HCT116 (cell line): ENCODE data around the gene FAM43A. TPM values are rescaled to one million over a fixed set of nuclear protein-coding genes. Genes with fewer than 3 reads are reported as not detected.

Experiments used
- ATAC-seq: fragments of 200-7000 bp; cut with Tn5 transposase; 2 replicates; pipeline ENCODE4 v1.9.1; 2020; ENCODE audit warnings: mild to moderate bottlenecking, moderate library complexity
- BruUV-seq: library from RNA; stranded (reverse); fragments of 400-500 nt; replicated peaks from 2 replicates; lab custom pipeline; 2021; lab: Mats Ljungman, UMichigan
- CTCF ChIA-PET: fragments of 300-600 bp; sonication (Branson Sonifier 250); formaldehyde crosslinking; loops from one replicate; lab custom pipeline; 2021; ENCODE audit warnings: antibody characterized with exemption; lab: Charles Lee
- POLR2A ChIA-PET: fragments of 300-600, 350-600 bp; sonication (Branson Sonifier 250); formaldehyde crosslinking; loops from one replicate; lab custom pipeline; 2021; ENCODE audit warnings: antibody characterized with exemption; lab: Charles Lee
- RAD21 ChIA-PET, 2 experiments: fragments of 300-600 bp; sonication (Branson Sonifier 250); formaldehyde crosslinking; loops; one replicate each; lab custom pipeline; 2023; ENCODE audit warnings: low total read pairs in 2 of 2; ENCODE audit not compliant: uncharacterized antibody in 2 of 2, unreplicated experiment in 2 of 2, low non-redundant PET in 1 of 2; lab: Charles Lee
- DNase-seq: peaks from one replicate; pipeline ENCODE4 v3.0.0-alpha.2; 2010; ENCODE audit warnings: low read depth, low spot score
- H2AFZ ChIP-seq: fragments of 200-600 bp; shearing (Covaris generic), sonication (generic); 2 replicates; pipeline ENCODE4 v1.6.1; 2017; ENCODE audit warnings: low read depth, mixed run types, mixed read lengths, antibody characterized with exemption, low read length; ENCODE audit not compliant: poor library complexity, severe bottlenecking
- H3K27ac ChIP-seq: 2 replicates; pipeline ENCODE4 v1.5.1; 2012; ENCODE audit warnings: low read depth, low read length
- H3K27me3 ChIP-seq: fragments of 200-600 bp; sonication (generic); 2 replicates; pipeline ENCODE4 v1.6.1; 2016; ENCODE audit warnings: mixed run types, low read length, mixed read lengths; ENCODE audit not compliant: insufficient read depth
- H3K36me3 ChIP-seq, 2 experiments: fragments of 200-500 bp in 1 of 2; fragments of 200-600 bp in 1 of 2; sonication (Bioruptor generic) in 1 of 2; sonication (generic) in 1 of 2; 2 replicates each; pipeline versions ENCODE4 v1.5.1 to v1.6.1; 2014 to 2016; ENCODE audit warnings: low read length in 2 of 2, inconsistent platforms in 1 of 2, mixed read lengths in 1 of 2, mixed run types in 1 of 2; ENCODE audit not compliant: insufficient read depth in 2 of 2, control insufficient read depth in 1 of 2
- H3K4me1 ChIP-seq, 2 experiments: fragments of 200-600 bp in 1 of 2; sonication (generic) in 1 of 2; 2 replicates each; pipeline versions ENCODE4 v1.5.1 to v1.6.1; 2012 to 2017; ENCODE audit warnings: low read length in 2 of 2, inconsistent platforms in 1 of 2, mild to moderate bottlenecking in 1 of 2, mixed read lengths in 1 of 2, mixed run types in 1 of 2, moderate library complexity in 1 of 2; ENCODE audit not compliant: insufficient read depth in 2 of 2, control insufficient read depth in 1 of 2
- H3K4me2 ChIP-seq: fragments of 200-600 bp; sonication (generic); 2 replicates; pipeline ENCODE4 v1.6.1; 2017; ENCODE audit warnings: mixed run types, low read length, mixed read lengths
- H3K4me3 ChIP-seq, 2 experiments: fragments of 200-600 bp in 1 of 2; sonication (generic) in 1 of 2; replicated peaks in 1 of 2; 2 replicates each; pipeline ENCODE4 v1.5.1; 2011 to 2016; ENCODE audit warnings: low read length in 2 of 2, control low read depth in 1 of 2, low read depth in 1 of 2, mild to moderate bottlenecking in 1 of 2, mixed read lengths in 1 of 2, mixed run types in 1 of 2
- H3K79me2 ChIP-seq: fragments of 200-600 bp; sonication (generic); 2 replicates; pipeline ENCODE4 v1.6.1; 2017; ENCODE audit warnings: mild to moderate bottlenecking, mixed run types, low read length, moderate library complexity, mixed read lengths; ENCODE audit not compliant: insufficient read depth
- H3K9ac ChIP-seq: fragments of 200-600 bp; sonication (generic); 2 replicates; pipeline ENCODE4 v1.6.1; 2016; ENCODE audit warnings: low read length, mixed read lengths
- H3K9me2 ChIP-seq: fragments of 200-600 bp; sonication (generic), shearing (Covaris generic); 2 replicates; pipeline ENCODE4 v1.6.1; 2017; ENCODE audit warnings: mixed run types, mild to moderate bottlenecking, moderate library complexity; ENCODE audit not compliant: insufficient read depth
- H3K9me3 ChIP-seq, 2 experiments: fragments of 200-500 bp in 1 of 2; fragments of 200-600 bp in 1 of 2; sonication (Bioruptor generic) in 1 of 2; sonication (generic) in 1 of 2; 2 replicates each; pipeline ENCODE4 v1.6.1; 2014 to 2017; ENCODE audit warnings: low read length in 2 of 2, mixed read lengths in 2 of 2, inconsistent platforms in 1 of 2, low read depth in 1 of 2, mild to moderate bottlenecking in 1 of 2, mixed run types in 1 of 2, moderate library complexity in 1 of 2; ENCODE audit not compliant: control insufficient read depth in 1 of 2, insufficient read depth in 1 of 2
- H4K20me1 ChIP-seq: fragments of 200-600 bp; sonication (generic), shearing (Covaris generic); 2 replicates; pipeline ENCODE4 v1.6.1; 2017; ENCODE audit warnings: mixed run types, mild to moderate bottlenecking, moderate library complexity; ENCODE audit not compliant: insufficient read depth
- ELF1 ChIP-seq: IDR thresholded peaks from 2 replicates; pipeline ENCODE4 v1.6.1; 2012; ENCODE audit warnings: low read depth, borderline replicate concordance
- EZH2 ChIP-seq: fragments of 200-600 bp; sonication (generic); IDR thresholded peaks from 2 replicates; pipeline ENCODE4 v1.6.1; 2017; ENCODE audit warnings: antibody characterized with exemption, mixed run types
- EZH2phosphoT487 ChIP-seq: fragments of 200-600 bp; IDR thresholded peaks from 2 replicates; pipeline ENCODE4 v1.6.1; 2018; ENCODE audit warnings: antibody characterized with exemption, borderline replicate concordance
- POLR2A ChIP-seq: IDR thresholded peaks from 2 replicates; pipeline ENCODE4 v1.7.0; 2011; ENCODE audit warnings: borderline replicate concordance; ENCODE audit not compliant: insufficient read depth, insufficient read length; ENCODE audit errors: extremely low read depth
- RAD21 ChIP-seq: IDR thresholded peaks from 2 replicates; pipeline ENCODE4 v1.6.1; 2012; ENCODE audit warnings: low read depth, mild to moderate bottlenecking
- TCF7L2 ChIP-seq: IDR thresholded peaks from 2 replicates; pipeline ENCODE4 v1.7.0; 2011; ENCODE audit warnings: borderline replicate concordance, inconsistent platforms; ENCODE audit not compliant: insufficient read depth, insufficient read length; ENCODE audit errors: extremely low read depth
- ZFX ChIP-seq: fragments of 450-650 bp; IDR thresholded peaks from 2 replicates; pipeline ENCODE4 v1.6.1; 2017
- ZNF274 ChIP-seq: fragments of 200-500 bp; sonication (Bioruptor generic); IDR thresholded peaks from 2 replicates; pipeline ENCODE4 v1.6.1; 2014; ENCODE audit warnings: mild to moderate bottlenecking, low read depth, low read length, inconsistent platforms
- intact Hi-C: fragments of 100-400 bp; cut with micrococcal nuclease; formaldehyde crosslinking; loops from 2 replicates; pipeline ENCODE4 v1.10.0; 2022
- total RNA-seq: library from RNA; stranded (reverse); gene quantifications from one replicate; pipeline ENCODE4 v1.2.1, GENCODE V29; 2021; ENCODE audit not compliant: unreplicated experiment
- TF ChIP-seq, protein P1 (sequence below), 3 experiments: fragments of 200-600 bp in 1 of 3; sonication (generic) in 1 of 3; IDR thresholded peaks in 2 of 3; conservative IDR thresholded peaks in 1 of 3; 2 replicates each; pipeline ENCODE4 v1.5.1; 2012 to 2017; ENCODE audit warnings: low read depth in 2 of 3, low read length in 2 of 3, antibody characterized with exemption in 1 of 3, borderline replicate concordance in 1 of 3, control low read depth in 1 of 3, mild to moderate bottlenecking in 1 of 3, mixed read lengths in 1 of 3, mixed run types in 1 of 3, moderate library complexity in 1 of 3; ENCODE audit not compliant: insufficient read depth in 1 of 3
- TF ChIP-seq, protein P2 (sequence below): IDR thresholded peaks from 2 replicates; pipeline ENCODE4 v1.6.1; 2012
- TF ChIP-seq, protein P3 (sequence below): IDR thresholded peaks from 2 replicates; pipeline ENCODE4 v1.6.1; 2012; ENCODE audit warnings: low read depth
- TF ChIP-seq, protein P4 (sequence below): IDR thresholded peaks from 2 replicates; pipeline ENCODE4 v1.6.1; 2012

The FAM43A gene
- total RNA-seq, 1 experiment from 2014 or later: 6.8 TPM

DNA sequence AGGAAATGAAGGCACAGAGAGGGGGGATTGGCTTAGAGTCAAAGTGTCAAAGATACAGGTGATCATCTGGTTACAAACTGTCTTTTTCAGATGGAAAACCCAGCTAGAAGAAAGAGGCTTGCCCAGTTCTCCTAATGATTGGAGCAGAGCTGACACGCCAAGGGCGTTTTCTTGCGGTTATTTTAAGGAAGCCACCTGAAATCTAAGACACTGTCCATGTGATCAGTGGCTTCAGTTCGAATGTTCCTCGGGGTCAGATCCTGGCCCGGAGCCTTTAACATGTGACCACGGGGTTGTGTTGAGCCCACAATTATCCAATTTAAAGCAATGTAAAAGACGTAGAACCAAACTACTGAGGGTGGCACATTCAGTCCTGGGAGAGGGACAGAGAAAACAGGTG, 19.5 kb downstream of the FAM43A start:
- Histone ChIP-seq H4K20me1 (no peaks in the 10 kb centered on the region), H3K4me3 (no peak overlapping the region), H3K9ac (no peak overlapping the region), H3K4me2 (no peak overlapping the region), H3K9me2 (no peaks in the 10 kb centered on the region), H3K36me3 (no peaks in the 10 kb centered on the region), H3K4me1 (no peaks in the 10 kb centered on the region), H3K79me2 (no peaks in the 10 kb centered on the region), H2AFZ (no peak overlapping the region), H3K27me3 (no peaks in the 10 kb centered on the region), H3K9me3 (no peaks in the 10 kb centered on the region; a peak in 1 of 4 replicates), H3K27ac (no peak overlapping the region)
- DNase-seq: no peak
- POLR2A ChIA-PET: no interaction called here
- no TSS peak for BruUV-seq
- no peak for ATAC-seq
- intact Hi-C loops: no loop called here
- CTCF ChIA-PET: no interaction called here
- RAD21 ChIA-PET: no interaction called here
- TF ChIP-seq ELF1 (no peak), ZFX (no peak), POLR2A (no peak)

DNA sequence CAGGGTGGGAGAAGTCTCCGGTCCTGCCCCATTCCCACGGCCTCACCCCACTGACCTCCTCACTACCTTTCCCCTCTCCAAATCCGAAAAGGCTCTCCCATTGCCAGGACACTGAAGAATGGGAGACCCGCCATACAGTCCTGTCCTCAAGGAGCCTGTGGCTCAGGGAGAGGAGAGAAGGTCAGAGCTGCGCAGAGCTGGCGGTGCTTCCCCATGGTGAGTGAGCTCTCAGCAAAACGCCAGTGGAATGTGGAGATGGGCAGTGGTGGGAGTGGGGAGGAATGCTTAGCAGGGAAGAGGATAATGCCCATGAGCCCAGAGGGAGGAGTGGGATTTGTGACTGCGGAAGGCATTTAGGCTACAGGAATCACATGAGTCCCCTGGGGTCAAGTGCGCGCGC, 20.1 kb downstream of the FAM43A start:
- ChIA-PET RAD21 (no interaction called here), CTCF (no interaction called here), POLR2A (no interaction called here)
- Histone ChIP-seq H3K9me2 (no peaks in the 10 kb centered on the region), H3K9me3 (no peaks in the 10 kb centered on the region; a peak in 1 of 4 replicates), H4K20me1 (no peaks in the 10 kb centered on the region), H3K27me3 (no peaks in the 10 kb centered on the region), H3K4me2 (no peak overlapping the region), H3K4me1 (no peaks in the 10 kb centered on the region), H3K9ac (no peak overlapping the region), H2AFZ (no peak overlapping the region), H3K36me3 (no peaks in the 10 kb centered on the region), H3K27ac (no peak overlapping the region), H3K79me2 (no peaks in the 10 kb centered on the region), H3K4me3 (no peak overlapping the region)
- BruUV-seq: no TSS peak
- intact Hi-C loops: no loop called here
- DNase-seq (no peak), ATAC-seq (no peak)
- TF ChIP-seq EZH2phosphoT487 (no peak), RAD21 (no peak), POLR2A (no peak), ZNF274 (no peak), ELF1 (no peak), ZFX (no peak), TCF7L2 (no peak), EZH2 (no peak)
- TF ChIP-seq, protein P1, sequence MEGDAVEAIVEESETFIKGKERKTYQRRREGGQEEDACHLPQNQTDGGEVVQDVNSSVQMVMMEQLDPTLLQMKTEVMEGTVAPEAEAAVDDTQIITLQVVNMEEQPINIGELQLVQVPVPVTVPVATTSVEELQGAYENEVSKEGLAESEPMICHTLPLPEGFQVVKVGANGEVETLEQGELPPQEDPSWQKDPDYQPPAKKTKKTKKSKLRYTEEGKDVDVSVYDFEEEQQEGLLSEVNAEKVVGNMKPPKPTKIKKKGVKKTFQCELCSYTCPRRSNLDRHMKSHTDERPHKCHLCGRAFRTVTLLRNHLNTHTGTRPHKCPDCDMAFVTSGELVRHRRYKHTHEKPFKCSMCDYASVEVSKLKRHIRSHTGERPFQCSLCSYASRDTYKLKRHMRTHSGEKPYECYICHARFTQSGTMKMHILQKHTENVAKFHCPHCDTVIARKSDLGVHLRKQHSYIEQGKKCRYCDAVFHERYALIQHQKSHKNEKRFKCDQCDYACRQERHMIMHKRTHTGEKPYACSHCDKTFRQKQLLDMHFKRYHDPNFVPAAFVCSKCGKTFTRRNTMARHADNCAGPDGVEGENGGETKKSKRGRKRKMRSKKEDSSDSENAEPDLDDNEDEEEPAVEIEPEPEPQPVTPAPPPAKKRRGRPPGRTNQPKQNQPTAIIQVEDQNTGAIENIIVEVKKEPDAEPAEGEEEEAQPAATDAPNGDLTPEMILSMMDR (IDR thresholded peaks at IDR 0.05 in 2 of 3, conservative IDR thresholded peaks at IDR 0.05 in 1 of 3; ENCODE audit: borderline replicate concordance in 1 of 3, insufficient read depth in 1 of 3, low read depth in 2 of 3, low read length in 2 of 3): no peak
- TF ChIP-seq, protein P2, sequence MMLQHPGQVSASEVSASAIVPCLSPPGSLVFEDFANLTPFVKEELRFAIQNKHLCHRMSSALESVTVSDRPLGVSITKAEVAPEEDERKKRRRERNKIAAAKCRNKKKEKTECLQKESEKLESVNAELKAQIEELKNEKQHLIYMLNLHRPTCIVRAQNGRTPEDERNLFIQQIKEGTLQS: no peak
- TF ChIP-seq, protein P3, sequence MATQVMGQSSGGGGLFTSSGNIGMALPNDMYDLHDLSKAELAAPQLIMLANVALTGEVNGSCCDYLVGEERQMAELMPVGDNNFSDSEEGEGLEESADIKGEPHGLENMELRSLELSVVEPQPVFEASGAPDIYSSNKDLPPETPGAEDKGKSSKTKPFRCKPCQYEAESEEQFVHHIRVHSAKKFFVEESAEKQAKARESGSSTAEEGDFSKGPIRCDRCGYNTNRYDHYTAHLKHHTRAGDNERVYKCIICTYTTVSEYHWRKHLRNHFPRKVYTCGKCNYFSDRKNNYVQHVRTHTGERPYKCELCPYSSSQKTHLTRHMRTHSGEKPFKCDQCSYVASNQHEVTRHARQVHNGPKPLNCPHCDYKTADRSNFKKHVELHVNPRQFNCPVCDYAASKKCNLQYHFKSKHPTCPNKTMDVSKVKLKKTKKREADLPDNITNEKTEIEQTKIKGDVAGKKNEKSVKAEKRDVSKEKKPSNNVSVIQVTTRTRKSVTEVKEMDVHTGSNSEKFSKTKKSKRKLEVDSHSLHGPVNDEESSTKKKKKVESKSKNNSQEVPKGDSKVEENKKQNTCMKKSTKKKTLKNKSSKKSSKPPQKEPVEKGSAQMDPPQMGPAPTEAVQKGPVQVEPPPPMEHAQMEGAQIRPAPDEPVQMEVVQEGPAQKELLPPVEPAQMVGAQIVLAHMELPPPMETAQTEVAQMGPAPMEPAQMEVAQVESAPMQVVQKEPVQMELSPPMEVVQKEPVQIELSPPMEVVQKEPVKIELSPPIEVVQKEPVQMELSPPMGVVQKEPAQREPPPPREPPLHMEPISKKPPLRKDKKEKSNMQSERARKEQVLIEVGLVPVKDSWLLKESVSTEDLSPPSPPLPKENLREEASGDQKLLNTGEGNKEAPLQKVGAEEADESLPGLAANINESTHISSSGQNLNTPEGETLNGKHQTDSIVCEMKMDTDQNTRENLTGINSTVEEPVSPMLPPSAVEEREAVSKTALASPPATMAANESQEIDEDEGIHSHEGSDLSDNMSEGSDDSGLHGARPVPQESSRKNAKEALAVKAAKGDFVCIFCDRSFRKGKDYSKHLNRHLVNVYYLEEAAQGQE: no peak
- TF ChIP-seq, protein P4, sequence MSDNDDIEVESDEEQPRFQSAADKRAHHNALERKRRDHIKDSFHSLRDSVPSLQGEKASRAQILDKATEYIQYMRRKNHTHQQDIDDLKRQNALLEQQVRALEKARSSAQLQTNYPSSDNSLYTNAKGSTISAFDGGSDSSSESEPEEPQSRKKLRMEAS: no peak
